HepG2 (cell line): Measurements from ENCODE around the gene PAK6. TPM values are rescaled to one million over a fixed set of nuclear protein-coding genes. Genes with fewer than 3 reads are reported as not detected.

Source experiments
- ATAC-seq: fragments of 200-7000 bp; cut with Tn5 transposase; 3 replicates; pipeline ENCODE4 v1.9.1; 2020; ENCODE audit warnings: mild to moderate bottlenecking, moderate library complexity
- BruUV-seq: library from RNA; stranded (reverse); fragments of 400-500 nt; replicated peaks from 2 replicates; lab custom pipeline; 2021; lab: Mats Ljungman, UMichigan
- CTCF ChIA-PET: fragments of 300-600 bp; formaldehyde crosslinking; extraction: SDS; loops from one replicate; lab custom pipeline; 2021; ENCODE audit warnings: low total read pairs, inconsistent platforms, low intra/inter-chr PET ratio; lab: Yijun Ruan, JAX
- POLR2A ChIA-PET: fragments of 350-600 bp; sonication (Branson Sonifier 250); formaldehyde crosslinking; loops from one replicate; lab custom pipeline; 2020; ENCODE audit warnings: antibody characterized with exemption, inconsistent platforms; lab: Yijun Ruan, JAX
- DNase-seq: peaks from one replicate; pipeline ENCODE4 v3.0.0-alpha.2; 2015; ENCODE audit warnings: low spot score
- FAIRE-seq: peaks from 3 replicates; lab custom pipeline; 2011; peaks lifted over from hg19 to GRCh38; lab: Jason Lieb, UNC
- H2AFZ ChIP-seq: one replicate; pipeline ENCODE4 v1.6.1; 2011; ENCODE audit warnings: low read length, inconsistent platforms
- H3K27ac ChIP-seq: fragments of 300-600 bp; 3 replicates; pipeline ENCODE4 v1.8.0; 2011; ENCODE audit warnings: mixed run types, mild to moderate bottlenecking, mixed read lengths, low read length, inconsistent platforms; ENCODE audit not compliant: insufficient read depth; ENCODE audit errors: extremely low read length
- H3K27me3 ChIP-seq, 2 experiments: fragments of 200-600 bp in 1 of 2; 2 replicates in 1 of 2; 3 replicates in 1 of 2; pipeline versions ENCODE4 v1.6.0 to v1.8.0; 2011; ENCODE audit warnings: low read length in 2 of 2, mild to moderate bottlenecking in 2 of 2, moderate library complexity in 2 of 2, inconsistent platforms in 1 of 2; ENCODE audit not compliant: insufficient read depth in 2 of 2, control insufficient read depth in 1 of 2
- H3K36me3 ChIP-seq, 2 experiments: fragments of 200-600 bp in 1 of 2; replicated peaks in 1 of 2; 2 replicates in 1 of 2; 3 replicates in 1 of 2; pipeline versions ENCODE4 v1.5.1 to v1.8.0; 2011; ENCODE audit warnings: low read length in 2 of 2, inconsistent platforms in 1 of 2; ENCODE audit not compliant: insufficient read depth in 2 of 2, control insufficient read depth in 1 of 2
- H3K4me1 ChIP-seq: 2 replicates; pipeline ENCODE4 v1.5.1; 2012; ENCODE audit warnings: low read length, inconsistent platforms; ENCODE audit not compliant: insufficient read depth
- H3K4me2 ChIP-seq: 2 replicates; pipeline ENCODE4 v1.6.0; 2011; ENCODE audit warnings: low read depth, low read length, inconsistent platforms
- H3K4me3 ChIP-seq, 3 experiments: fragments of 200-600 bp in 1 of 3; sonication (generic), shearing (Covaris generic) in 1 of 3; replicated peaks in 1 of 3; 2 replicates each; pipeline ENCODE4 v1.5.1; 2011 to 2016; ENCODE audit warnings: low read length in 3 of 3, inconsistent platforms in 2 of 3, low read depth in 2 of 3, mild to moderate bottlenecking in 2 of 3, control low read depth in 1 of 3, mixed read lengths in 1 of 3; ENCODE audit not compliant: insufficient read depth in 1 of 3
- H3K79me2 ChIP-seq: one replicate; pipeline ENCODE4 v1.6.1; 2011; ENCODE audit warnings: low read length, inconsistent platforms; ENCODE audit not compliant: insufficient read depth
- H3K9ac ChIP-seq: 2 replicates; pipeline ENCODE4 v1.6.0; 2011; ENCODE audit warnings: mild to moderate bottlenecking, low read depth, low read length, inconsistent platforms; ENCODE audit not compliant: insufficient read depth
- H3K9me3 ChIP-seq: 2 replicates; pipeline ENCODE4 v1.5.1; 2012; ENCODE audit warnings: mild to moderate bottlenecking, low read length
- H4K20me1 ChIP-seq: 2 replicates; pipeline ENCODE4 v1.6.0; 2011; ENCODE audit warnings: inconsistent platforms, mild to moderate bottlenecking, low read length, moderate library complexity; ENCODE audit not compliant: insufficient read depth
- ELF4 ChIP-seq: sonication (generic); formaldehyde crosslinking; IDR thresholded peaks from 2 replicates; pipeline ENCODE4 v1.5.0; 2020; ENCODE audit warnings: missing genetic modification reagents, mild to moderate bottlenecking, moderate library complexity, borderline replicate concordance
- MXI1 ChIP-seq: IDR thresholded peaks from 3 replicates; pipeline ENCODE4 v1.6.1; 2012; ENCODE audit warnings: low read depth, low read length, inconsistent platforms, borderline replicate concordance
- PLRG1 ChIP-seq: fragments of 450-650 bp; conservative IDR thresholded peaks from 2 replicates; pipeline ENCODE4 v1.6.1; 2016
- RBAK ChIP-seq: sonication (generic); formaldehyde crosslinking; IDR thresholded peaks from 2 replicates; pipeline ENCODE4 v1.5.1; 2020; ENCODE audit warnings: mild to moderate bottlenecking, missing genetic modification reagents
- SCMH1 ChIP-seq: sonication (generic); formaldehyde crosslinking; IDR thresholded peaks from 2 replicates; pipeline ENCODE4 v1.9.0; 2021; ENCODE audit warnings: missing genetic modification reagents, mild to moderate bottlenecking, borderline replicate concordance
- WGBS: methylation state at CpG from one replicate; pipeline ENCODE4 v1.1.6; 2017; ENCODE audit warnings: low lambda C conversion rate; 5-methylcytosine and 5-hydroxymethylcytosine counted together
- in situ Hi-C: cut with HindIII; loops from 2 replicates; pipeline ENCODE4 v1.10.0; 2017; ENCODE audit warnings: low pct_unique_long_range_greater_than_20kb; ENCODE audit not compliant: extremely low pct_ligation_motif_present
- intact Hi-C: fragments of 100-400 bp; cut with micrococcal nuclease; formaldehyde crosslinking; loops from one replicate; pipeline ENCODE4 v1.10.0; 2022; ENCODE audit not compliant: unreplicated experiment
- polyA plus RNA-seq, 8 experiments: library from polyadenylated mRNA; depleted of rRNA in 3 of 8; stranded (reverse) in 7 of 8; unstranded in 1 of 8; fragments of >200 nt; fragmentation: Illumina TruSeq in 4 of 8; extraction: Trizol in 4 of 8; gene quantifications; 2 replicates each; pipeline versions ENCODE4 v1.2.1 to v1.2.3, GENCODE V29; 2011 to 2016; ENCODE audit warnings: low read depth in 4 of 8, missing spikeins in 1 of 8, mixed read lengths in 1 of 8; ENCODE audit not compliant: insufficient read depth in 1 of 8
- total RNA-seq, 5 experiments: library from RNA; depleted of rRNA; stranded (reverse); fragments of >200 nt; fragmentation: Illumina TruSeq; extraction: Trizol; gene quantifications; 2 replicates each; pipeline ENCODE4 v1.2.3, GENCODE V29; 2016; ENCODE audit warnings: low read depth in 1 of 5
- TF ChIP-seq, protein P1 (sequence below): sonication (generic); formaldehyde crosslinking; IDR thresholded peaks from 2 replicates; pipeline ENCODE4 v1.4.0; 2020; ENCODE audit warnings: missing genetic modification reagents
- TF ChIP-seq, protein P2 (sequence below): sonication (generic); formaldehyde crosslinking; IDR thresholded peaks from 2 replicates; pipeline ENCODE4 v1.4.0; 2020; ENCODE audit warnings: low read depth, mild to moderate bottlenecking, missing genetic modification reagents

The PAK6 gene
- total and polyA plus RNA-seq, 2 of the 13 experiments (the other 11 are each of a cell fraction or from before 2014, with no cell fraction given) = 0.07 TPM; not detected in 1

- Histone ChIP-seq H3K4me2 (no peak overlapping the region), H3K4me3 (no peak overlapping the region), H3K36me3 (no peaks in the 10 kb centered on the region), H3K9ac (no peak overlapping the region), H4K20me1 (no peaks in the 10 kb centered on the region), H2AFZ (no peak overlapping the region), H3K9me3 (no peaks in the 10 kb centered on the region), H3K79me2 (no peaks in the 10 kb centered on the region), H3K27ac (no peak overlapping the region), H3K4me1 (no peaks in the 10 kb centered on the region), H3K27me3 (no peaks in the 10 kb centered on the region)
- TF ChIP-seq PLRG1 (no peak), ELF4 (CRISPR knock-in tag) (no peak), MXI1 (no peak), RBAK (CRISPR knock-in tag) (no peak), SCMH1 (CRISPR knock-in tag) (no peak)
- TF ChIP-seq, protein P1, sequence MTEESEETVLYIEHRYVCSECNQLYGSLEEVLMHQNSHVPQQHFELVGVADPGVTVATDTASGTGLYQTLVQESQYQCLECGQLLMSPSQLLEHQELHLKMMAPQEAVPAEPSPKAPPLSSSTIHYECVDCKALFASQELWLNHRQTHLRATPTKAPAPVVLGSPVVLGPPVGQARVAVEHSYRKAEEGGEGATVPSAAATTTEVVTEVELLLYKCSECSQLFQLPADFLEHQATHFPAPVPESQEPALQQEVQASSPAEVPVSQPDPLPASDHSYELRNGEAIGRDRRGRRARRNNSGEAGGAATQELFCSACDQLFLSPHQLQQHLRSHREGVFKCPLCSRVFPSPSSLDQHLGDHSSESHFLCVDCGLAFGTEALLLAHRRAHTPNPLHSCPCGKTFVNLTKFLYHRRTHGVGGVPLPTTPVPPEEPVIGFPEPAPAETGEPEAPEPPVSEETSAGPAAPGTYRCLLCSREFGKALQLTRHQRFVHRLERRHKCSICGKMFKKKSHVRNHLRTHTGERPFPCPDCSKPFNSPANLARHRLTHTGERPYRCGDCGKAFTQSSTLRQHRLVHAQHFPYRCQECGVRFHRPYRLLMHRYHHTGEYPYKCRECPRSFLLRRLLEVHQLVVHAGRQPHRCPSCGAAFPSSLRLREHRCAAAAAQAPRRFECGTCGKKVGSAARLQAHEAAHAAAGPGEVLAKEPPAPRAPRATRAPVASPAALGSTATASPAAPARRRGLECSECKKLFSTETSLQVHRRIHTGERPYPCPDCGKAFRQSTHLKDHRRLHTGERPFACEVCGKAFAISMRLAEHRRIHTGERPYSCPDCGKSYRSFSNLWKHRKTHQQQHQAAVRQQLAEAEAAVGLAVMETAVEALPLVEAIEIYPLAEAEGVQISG (CRISPR knock-in tag) = no peak
- TF ChIP-seq, protein P2, sequence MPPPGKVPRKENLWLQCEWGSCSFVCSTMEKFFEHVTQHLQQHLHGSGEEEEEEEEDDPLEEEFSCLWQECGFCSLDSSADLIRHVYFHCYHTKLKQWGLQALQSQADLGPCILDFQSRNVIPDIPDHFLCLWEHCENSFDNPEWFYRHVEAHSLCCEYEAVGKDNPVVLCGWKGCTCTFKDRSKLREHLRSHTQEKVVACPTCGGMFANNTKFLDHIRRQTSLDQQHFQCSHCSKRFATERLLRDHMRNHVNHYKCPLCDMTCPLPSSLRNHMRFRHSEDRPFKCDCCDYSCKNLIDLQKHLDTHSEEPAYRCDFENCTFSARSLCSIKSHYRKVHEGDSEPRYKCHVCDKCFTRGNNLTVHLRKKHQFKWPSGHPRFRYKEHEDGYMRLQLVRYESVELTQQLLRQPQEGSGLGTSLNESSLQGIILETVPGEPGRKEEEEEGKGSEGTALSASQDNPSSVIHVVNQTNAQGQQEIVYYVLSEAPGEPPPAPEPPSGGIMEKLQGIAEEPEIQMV (CRISPR knock-in tag) = no peak
- no peak for DNase-seq
- in situ Hi-C loops = no loop called here
- POLR2A ChIA-PET = no interaction called here
- 56% methylated on average over 2 of the region's 7 CpGs for whole genome bisulfite sequencing
- FAIRE-seq = no peak
- no TSS peak for BruUV-seq
- CTCF ChIA-PET = no interaction called here
- intact Hi-C loops = no loop called here
- peak; percentile 20; the same call in 1 of the 3 replicates for ATAC-seq
Observed at GRCh38 chr15:40232625-40233070, 6.2 kb upstream of the PAK6 start.
